LNCAP (cell line): ENCODE measurements around the gene PAPLN.

Experiments
- TF ChIP-seq, protein P1 (sequence below): fragments of 450-650 bp; IDR thresholded peaks from 2 replicates; pipeline ENCODE4 v1.5.1; 2017; ENCODE audit warnings: mild to moderate bottlenecking

Gene PAPLN

DNA sequence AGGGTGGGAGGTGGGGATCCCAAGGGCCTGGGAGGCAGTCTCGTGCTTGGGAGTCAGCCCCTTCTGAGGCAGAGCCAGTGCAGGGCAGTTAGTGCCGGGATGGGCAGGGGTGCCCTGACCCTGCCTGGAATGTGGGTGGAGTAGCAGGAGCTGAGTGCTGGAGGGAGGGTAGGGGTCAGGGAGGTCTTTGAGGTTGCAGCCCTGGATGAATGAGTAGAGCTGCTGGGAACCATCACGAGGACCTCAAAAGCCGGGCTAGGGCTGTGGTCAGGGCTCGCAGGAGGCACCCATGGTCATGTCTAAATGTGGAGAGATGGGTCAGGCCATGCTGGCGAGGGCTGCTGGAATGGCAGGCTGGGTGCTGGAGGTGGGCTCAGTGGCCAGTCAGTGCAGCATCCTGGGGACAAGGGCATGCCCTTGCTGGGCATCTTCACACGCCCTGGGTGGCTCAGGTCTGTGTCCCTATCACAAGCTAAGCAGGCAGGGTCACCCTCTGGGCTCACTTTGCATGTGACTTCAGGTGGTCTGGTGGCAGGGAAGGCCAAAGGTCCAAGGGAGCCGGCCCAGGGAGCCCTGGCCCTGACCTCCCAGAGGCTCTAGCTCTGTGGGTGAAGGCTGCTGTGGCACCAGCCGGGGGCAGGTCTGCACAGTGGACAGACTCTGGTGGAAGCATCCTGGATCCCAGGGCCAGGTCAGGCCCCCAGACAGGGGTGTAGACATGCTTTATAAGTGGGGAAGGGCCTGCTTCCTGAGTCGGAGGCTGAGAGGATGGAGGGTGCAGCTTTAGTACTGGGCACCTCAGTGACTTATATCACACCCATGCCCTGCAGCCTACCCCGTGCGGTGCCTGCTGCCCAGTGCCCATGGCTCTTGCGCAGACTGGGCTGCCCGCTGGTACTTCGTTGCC is 24.5 kb downstream of the PAPLN start:
- TF ChIP-seq, protein P1, sequence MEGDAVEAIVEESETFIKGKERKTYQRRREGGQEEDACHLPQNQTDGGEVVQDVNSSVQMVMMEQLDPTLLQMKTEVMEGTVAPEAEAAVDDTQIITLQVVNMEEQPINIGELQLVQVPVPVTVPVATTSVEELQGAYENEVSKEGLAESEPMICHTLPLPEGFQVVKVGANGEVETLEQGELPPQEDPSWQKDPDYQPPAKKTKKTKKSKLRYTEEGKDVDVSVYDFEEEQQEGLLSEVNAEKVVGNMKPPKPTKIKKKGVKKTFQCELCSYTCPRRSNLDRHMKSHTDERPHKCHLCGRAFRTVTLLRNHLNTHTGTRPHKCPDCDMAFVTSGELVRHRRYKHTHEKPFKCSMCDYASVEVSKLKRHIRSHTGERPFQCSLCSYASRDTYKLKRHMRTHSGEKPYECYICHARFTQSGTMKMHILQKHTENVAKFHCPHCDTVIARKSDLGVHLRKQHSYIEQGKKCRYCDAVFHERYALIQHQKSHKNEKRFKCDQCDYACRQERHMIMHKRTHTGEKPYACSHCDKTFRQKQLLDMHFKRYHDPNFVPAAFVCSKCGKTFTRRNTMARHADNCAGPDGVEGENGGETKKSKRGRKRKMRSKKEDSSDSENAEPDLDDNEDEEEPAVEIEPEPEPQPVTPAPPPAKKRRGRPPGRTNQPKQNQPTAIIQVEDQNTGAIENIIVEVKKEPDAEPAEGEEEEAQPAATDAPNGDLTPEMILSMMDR, result no peak

DNA sequence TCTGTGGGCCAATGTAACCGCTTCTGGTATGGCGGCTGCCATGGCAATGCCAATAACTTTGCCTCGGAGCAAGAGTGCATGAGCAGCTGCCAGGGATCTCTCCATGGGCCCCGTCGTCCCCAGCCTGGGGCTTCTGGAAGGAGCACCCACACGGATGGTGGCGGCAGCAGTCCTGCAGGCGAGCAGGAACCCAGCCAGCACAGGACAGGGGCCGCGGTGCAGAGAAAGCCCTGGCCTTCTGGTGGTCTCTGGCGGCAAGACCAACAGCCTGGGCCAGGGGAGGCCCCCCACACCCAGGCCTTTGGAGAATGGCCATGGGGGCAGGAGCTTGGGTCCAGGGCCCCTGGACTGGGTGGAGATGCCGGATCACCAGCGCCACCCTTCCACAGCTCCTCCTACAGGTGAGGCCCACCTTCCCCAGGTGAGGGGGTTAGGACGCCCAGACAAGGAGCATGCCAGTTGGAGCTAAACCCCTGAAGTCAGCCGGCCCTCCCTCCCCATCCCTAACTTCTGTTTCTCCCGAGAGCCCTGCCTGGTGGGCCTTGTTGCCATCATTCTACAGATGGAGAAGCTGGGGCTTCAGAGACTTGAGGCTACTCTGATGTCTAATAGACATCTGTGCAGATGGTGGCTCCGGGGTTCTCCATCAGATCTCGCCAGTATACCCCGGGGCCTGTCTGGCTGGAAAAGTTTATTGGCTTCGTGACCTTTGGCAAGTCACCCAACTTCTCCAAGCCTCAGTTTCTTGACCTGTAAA is 25.3 kb downstream of the PAPLN start:
- TF ChIP-seq, protein P1, result no peak

DNA sequence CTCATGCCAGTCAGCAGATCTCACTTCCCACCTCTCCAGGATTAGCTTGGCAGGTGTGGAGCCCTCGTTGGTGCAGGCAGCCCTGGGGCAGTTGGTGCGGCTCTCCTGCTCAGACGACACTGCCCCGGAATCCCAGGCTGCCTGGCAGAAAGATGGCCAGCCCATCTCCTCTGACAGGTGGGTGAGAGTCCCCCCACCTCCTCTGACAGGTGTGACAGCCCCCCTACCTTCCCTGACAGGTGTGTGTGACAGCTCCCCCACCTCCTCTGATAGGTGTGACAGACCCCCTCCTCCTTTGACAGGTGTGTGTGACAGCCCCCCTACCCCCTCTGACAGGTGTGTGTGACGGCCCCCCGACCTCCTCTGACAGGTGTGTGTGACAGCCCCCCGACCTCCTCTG is 26.3 kb downstream of the PAPLN start:
- TF ChIP-seq, protein P1, result no peak

DNA sequence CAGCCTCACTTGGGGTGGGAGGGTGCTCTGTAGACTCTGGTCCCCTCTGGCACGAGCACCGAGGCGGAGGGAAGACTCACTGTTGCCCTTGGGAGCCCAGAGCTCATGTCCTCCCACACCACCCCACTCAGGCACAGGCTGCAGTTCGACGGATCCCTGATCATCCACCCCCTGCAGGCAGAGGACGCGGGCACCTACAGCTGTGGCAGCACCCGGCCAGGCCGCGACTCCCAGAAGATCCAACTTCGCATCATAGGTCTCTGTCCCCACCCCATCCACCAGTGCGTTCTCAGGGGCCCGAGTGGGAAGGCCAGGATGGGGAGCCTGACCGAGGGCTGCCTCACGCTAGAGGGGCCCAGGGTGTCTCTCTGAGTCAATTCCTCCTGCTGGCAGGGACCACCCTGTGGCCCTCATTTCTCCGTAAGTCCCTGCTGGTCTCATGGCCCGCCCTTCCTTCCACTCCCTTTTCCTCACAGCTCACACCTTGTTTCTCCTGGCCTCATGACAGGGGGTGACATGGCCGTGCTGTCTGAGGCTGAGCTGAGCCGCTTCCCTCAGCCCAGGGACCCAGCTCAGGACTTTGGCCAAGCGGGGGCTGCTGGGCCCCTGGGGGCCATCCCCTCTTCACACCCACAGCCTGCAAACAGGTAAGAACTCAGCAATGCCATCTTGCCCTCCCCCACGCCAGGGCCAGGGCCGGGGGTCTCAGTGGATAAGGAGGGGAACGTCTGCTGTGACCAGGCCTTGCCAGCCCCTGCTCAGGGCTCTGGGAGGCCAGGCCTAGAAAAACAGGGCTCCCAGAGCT is 27.0 kb downstream of the PAPLN start:
- TF ChIP-seq, protein P1, result no peak

DNA sequence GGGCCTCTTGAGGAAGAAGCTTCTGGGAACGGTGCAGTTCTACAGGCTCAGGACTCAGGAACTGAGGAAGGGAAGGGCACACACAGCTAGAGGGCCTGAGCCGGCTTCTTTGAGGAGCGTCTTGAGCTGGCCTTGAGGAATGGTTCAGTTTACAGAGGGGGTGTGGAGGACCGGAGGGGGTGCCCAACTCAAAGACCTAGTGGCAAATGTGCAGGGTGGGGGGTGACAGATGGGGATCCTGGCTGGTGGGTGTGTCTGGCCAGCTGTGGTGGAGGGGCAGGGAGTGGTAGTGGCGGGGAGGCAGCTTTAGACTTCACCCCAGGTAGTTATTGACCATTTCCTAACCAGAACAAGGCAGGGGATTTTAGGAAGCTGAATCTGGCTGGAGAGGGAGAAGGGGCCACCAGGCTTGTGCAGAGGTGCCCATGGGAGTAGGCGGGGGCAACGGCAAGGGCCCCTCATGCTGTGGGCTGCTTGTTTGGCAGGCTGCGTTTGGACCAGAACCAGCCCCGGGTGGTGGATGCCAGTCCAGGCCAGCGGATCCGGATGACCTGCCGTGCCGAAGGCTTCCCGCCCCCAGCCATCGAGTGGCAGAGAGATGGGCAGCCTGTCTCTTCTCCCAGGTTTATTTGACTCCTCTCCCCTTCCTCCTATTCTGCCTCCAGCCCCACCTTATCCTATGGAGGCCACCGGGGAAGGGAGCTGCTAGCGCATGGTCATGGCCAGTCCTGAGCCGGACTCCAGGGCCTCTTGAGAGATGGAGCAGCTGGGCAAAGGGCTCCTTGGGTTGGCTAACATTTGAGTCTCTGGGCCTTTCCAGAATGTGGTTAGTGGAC is 27.8 kb downstream of the PAPLN start:
- TF ChIP-seq, protein P1, result no peak

DNA sequence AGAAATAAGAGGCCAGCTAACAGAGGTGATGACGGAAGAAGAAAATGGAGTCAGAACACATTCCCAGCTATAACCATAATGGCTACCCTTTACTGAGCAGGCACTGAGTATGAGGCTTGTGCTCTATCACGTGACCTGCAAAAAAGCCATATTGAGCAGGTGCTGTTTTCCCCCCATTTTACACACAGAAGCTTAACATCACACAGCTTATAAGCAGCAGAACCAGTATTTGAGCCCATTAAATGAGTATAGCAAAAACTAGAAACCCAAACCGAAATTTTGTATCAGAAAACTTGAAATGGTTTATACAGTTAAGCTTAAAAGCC is 28.4 kb downstream of the PAPLN start:
- TF ChIP-seq, protein P1, result no peak
